ENCODE results near the gene GRIK3.

Gene GRIK3

GRCh38 chr1:36836196-36836883 lies 198.0 kb downstream of the GRIK3 start:
- Histone ChIP-seq H3K27me3 (ENCODE audit: insufficient read depth, low read length) (no peaks in the 10 kb centered on the region), H3K4me3 (ENCODE audit: low read length) (no peak overlapping the region), H3K9ac (ENCODE audit: low read depth, low read length) (no peak overlapping the region), H3K9me3 (ENCODE audit: insufficient read depth, low read depth, low read length) (no peaks in the 10 kb centered on the region), H3K4me1 (ENCODE audit: insufficient read depth, low read length) (no peaks in the 10 kb centered on the region; the same call in 1 of the 2 replicates), H3K36me3 (ENCODE audit: insufficient read depth, low read length) (no peaks in the 10 kb centered on the region), H3K27ac (ENCODE audit: low read depth, low read length) (no peak overlapping the region)
- WGBS = 83% methylated on average over 11 of the region's 11 CpGs

GRCh38 chr1:36835696-36836095 lies 198.6 kb downstream of the GRIK3 start:
- Histone ChIP-seq H3K27ac (ENCODE audit: low read depth, low read length) (no peak overlapping the region), H3K9ac (ENCODE audit: low read depth, low read length) (no peak overlapping the region), H3K36me3 (ENCODE audit: insufficient read depth, low read length) (no peaks in the 10 kb centered on the region), H3K4me3 (ENCODE audit: low read length) (no peak overlapping the region), H3K27me3 (ENCODE audit: insufficient read depth, low read length) (no peaks in the 10 kb centered on the region), H3K9me3 (ENCODE audit: insufficient read depth, low read depth, low read length) (no peaks in the 10 kb centered on the region), H3K4me1 (ENCODE audit: insufficient read depth, low read length) (no peaks in the 10 kb centered on the region; the same call in 1 of the 2 replicates)
- WGBS = 91% methylated on average over 4 of the region's 4 CpGs

- H3K9ac ChIP-seq (ENCODE audit: low read depth, low read length) = no peak overlapping the region
- no peaks in the 10 kb centered on the region; the same call in 1 of the 2 replicates for H3K4me1 ChIP-seq (ENCODE audit: insufficient read depth, low read length)
- no peak overlapping the region for H3K4me3 ChIP-seq (ENCODE audit: low read length)
- H3K27ac ChIP-seq (ENCODE audit: low read depth, low read length) = no peak overlapping the region
- H3K9me3 ChIP-seq (ENCODE audit: insufficient read depth, low read depth, low read length) = no peaks in the 10 kb centered on the region
- no peaks in the 10 kb centered on the region for H3K36me3 ChIP-seq (ENCODE audit: insufficient read depth, low read length)
- 89% methylated on average over 4 of the region's 4 CpGs for WGBS
- H3K27me3 ChIP-seq (ENCODE audit: insufficient read depth, low read length) = no peaks in the 10 kb centered on the region
Observed at GRCh38 chr1:36835017-36835695, 199.2 kb downstream of the GRIK3 start.

GRCh38 chr1:36834586-36834985 lies 199.7 kb downstream of the GRIK3 start:
- Histone ChIP-seq H3K4me3 (ENCODE audit: low read length) (no peak overlapping the region), H3K27ac (ENCODE audit: low read depth, low read length) (no peak overlapping the region), H3K9me3 (ENCODE audit: insufficient read depth, low read depth, low read length) (no peaks in the 10 kb centered on the region), H3K4me1 (ENCODE audit: insufficient read depth, low read length) (no peaks in the 10 kb centered on the region; the same call in 1 of the 2 replicates), H3K9ac (ENCODE audit: low read depth, low read length) (no peak overlapping the region), H3K27me3 (ENCODE audit: insufficient read depth, low read length) (no peaks in the 10 kb centered on the region), H3K36me3 (ENCODE audit: insufficient read depth, low read length) (no peaks in the 10 kb centered on the region)
- 88% methylated on average over 5 of the region's 5 CpGs for WGBS

DNA sequence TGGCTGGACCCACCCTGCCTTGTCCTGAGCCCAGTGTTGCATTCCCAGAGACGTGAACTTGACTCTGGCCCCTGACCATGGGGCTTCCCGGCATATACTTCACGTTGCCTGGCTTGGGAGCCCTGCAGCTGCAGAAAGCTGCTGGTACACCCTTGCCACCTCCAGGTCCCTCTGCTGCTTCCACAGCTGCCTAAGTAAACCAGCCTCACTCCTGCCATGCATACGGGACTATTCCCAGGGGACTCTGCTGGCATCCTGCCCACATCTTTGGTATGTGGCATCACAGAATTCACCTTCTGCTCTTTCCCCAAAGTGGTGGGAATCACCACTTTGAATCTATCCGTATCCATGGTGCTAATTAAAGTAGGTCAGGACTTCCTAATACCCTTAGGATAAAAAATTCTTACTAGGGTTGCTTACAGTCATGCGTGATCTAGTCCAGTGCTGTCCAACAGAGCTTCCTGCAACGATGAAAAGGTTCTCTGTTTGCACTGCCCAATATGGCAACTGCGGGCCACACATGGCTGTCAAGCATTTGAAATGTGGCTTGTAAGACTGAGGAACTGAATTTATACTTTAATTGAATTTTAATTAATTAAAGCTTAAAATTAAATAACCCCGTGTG lies 203.0 kb downstream of the GRIK3 start:
- Histone ChIP-seq H3K27ac (ENCODE audit: low read depth, low read length) (no peak overlapping the region), H3K9ac (ENCODE audit: low read depth, low read length) (no peak overlapping the region), H3K27me3 (ENCODE audit: insufficient read depth, low read length) (no peaks in the 10 kb centered on the region), H3K9me3 (ENCODE audit: insufficient read depth, low read depth, low read length) (no peaks in the 10 kb centered on the region), H3K36me3 (ENCODE audit: insufficient read depth, low read length) (no peaks in the 10 kb centered on the region), H3K4me3 (ENCODE audit: low read length) (no peak overlapping the region), H3K4me1 (ENCODE audit: insufficient read depth, low read length) (no peaks in the 10 kb centered on the region)
- 90% methylated on average over 9 of the region's 9 CpGs for WGBS

DNA sequence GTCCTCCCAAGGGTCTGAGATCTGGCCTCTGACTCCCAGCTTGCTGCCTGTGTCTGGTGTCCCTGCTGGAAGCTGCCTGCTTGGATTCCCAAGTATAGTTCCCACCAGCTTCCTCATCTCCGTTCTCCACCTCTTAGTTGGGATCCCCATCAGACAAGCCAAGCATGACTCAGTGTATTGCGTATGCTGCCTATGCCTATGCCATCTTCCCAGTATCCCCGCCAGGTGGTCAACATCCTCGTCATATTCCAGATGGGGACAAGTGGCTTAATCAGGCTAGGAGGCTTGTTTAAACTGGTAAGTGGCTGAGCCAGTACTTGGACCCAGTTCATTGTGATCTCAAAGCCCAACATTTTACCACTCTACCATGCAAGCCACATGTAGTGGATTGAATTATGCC lies 204.4 kb downstream of the GRIK3 start:
- Histone ChIP-seq H3K36me3 (ENCODE audit: insufficient read depth, low read length) (no peaks in the 10 kb centered on the region), H3K4me3 (ENCODE audit: low read length) (no peak overlapping the region), H3K9ac (ENCODE audit: low read depth, low read length) (no peak overlapping the region), H3K27ac (ENCODE audit: low read depth, low read length) (no peak overlapping the region), H3K9me3 (ENCODE audit: insufficient read depth, low read depth, low read length) (no peaks in the 10 kb centered on the region), H3K4me1 (ENCODE audit: insufficient read depth, low read length) (peaks cover 4% of the 10 kb centered on the region; the same call in 1 of the 2 replicates), H3K27me3 (ENCODE audit: insufficient read depth, low read length) (no peaks in the 10 kb centered on the region)
- WGBS = 95% methylated on average over 4 of the region's 4 CpGs

- Histone ChIP-seq H3K9me3 (ENCODE audit: insufficient read depth, low read depth, low read length) (no peaks in the 10 kb centered on the region), H3K4me1 (ENCODE audit: insufficient read depth, low read length) (peaks cover 13% of the 10 kb centered on the region), H3K27me3 (ENCODE audit: insufficient read depth, low read length) (no peaks in the 10 kb centered on the region), H3K9ac (ENCODE audit: low read depth, low read length) (no peak overlapping the region), H3K36me3 (ENCODE audit: insufficient read depth, low read length) (no peaks in the 10 kb centered on the region), H3K27ac (ENCODE audit: low read depth, low read length) (no peak overlapping the region), H3K4me3 (ENCODE audit: low read length) (no peak overlapping the region)
- 95% methylated on average over 5 of the region's 6 CpGs for WGBS
Observed at GRCh38 chr1:36829066-36829465, 205.2 kb downstream of the GRIK3 start.

DNA sequence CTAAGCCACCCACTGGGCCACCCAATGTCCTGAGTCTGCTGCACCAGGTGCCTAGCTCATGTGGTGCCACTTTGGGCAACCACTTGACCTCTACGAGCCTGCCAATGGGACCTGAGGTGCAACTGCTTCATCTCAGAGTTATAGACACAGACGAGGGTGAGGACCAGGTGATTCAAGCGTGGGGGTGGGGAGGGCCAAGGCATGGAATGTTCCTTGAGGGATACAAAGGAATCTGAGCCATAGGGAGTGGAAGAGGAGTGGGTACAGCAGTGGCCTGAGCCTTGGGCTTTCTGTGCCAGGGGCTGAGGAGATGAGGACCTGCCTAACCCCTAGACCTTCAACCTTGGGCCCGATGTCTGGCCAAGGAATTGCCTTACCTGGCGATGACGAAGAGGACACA lies 209.1 kb downstream of the GRIK3 start:
- H3K9ac ChIP-seq (ENCODE audit: low read depth, low read length) = no peak overlapping the region
- no peak overlapping the region; the same call in 1 of the 2 replicates for H3K27ac ChIP-seq (ENCODE audit: low read depth, low read length)
- no peaks in the 10 kb centered on the region for H3K36me3 ChIP-seq (ENCODE audit: insufficient read depth, low read length)
- WGBS = 90% methylated on average over 6 of the region's 6 CpGs
- no peaks in the 10 kb centered on the region for H3K27me3 ChIP-seq (ENCODE audit: insufficient read depth, low read length)
- no peaks in the 10 kb centered on the region for H3K9me3 ChIP-seq (ENCODE audit: insufficient read depth, low read depth, low read length)
- H3K4me1 ChIP-seq (ENCODE audit: insufficient read depth, low read length) = peaks cover 20% of the 10 kb centered on the region
- H3K4me3 ChIP-seq (ENCODE audit: low read length) = no peak overlapping the region

DNA sequence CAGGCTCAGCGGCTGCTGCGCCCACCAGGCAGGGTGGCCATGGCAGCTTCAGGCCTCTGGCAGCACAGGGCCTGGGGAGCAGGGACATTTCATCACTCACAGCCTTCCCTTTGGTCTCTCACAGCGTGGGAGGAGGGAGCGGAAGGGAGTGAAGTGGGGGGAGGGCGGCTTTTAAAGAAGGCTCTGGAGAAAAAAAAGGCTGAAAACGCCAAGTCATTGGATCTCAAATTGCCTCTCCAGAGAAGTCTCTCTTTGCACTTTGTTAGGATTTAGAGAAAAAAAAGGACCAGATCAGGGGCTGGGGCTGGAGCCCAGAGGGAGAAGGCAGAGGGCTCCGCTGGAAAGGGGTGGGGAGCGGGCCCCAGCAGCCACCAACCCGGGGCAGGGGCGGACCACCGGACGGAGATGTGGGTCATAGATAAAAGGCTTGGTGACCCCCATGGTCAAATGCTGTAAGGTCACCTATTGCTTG lies 209.9 kb downstream of the GRIK3 start:
- WGBS = 40% methylated on average over 12 of the region's 12 CpGs
- peaks cover 20% of the 10 kb centered on the region for H3K4me1 ChIP-seq (ENCODE audit: insufficient read depth, low read length)
- H3K27me3 ChIP-seq (ENCODE audit: insufficient read depth, low read length) = no peaks in the 10 kb centered on the region
- H3K9me3 ChIP-seq (ENCODE audit: insufficient read depth, low read depth, low read length) = no peaks in the 10 kb centered on the region
- H3K9ac ChIP-seq (ENCODE audit: low read depth, low read length) = peak overlapping the region; percentile 44
- peak overlapping the region; percentile 83 for H3K27ac ChIP-seq (ENCODE audit: low read depth, low read length)
- H3K36me3 ChIP-seq (ENCODE audit: insufficient read depth, low read length) = no peaks in the 10 kb centered on the region
- no peak overlapping the region for H3K4me3 ChIP-seq (ENCODE audit: low read length)

DNA sequence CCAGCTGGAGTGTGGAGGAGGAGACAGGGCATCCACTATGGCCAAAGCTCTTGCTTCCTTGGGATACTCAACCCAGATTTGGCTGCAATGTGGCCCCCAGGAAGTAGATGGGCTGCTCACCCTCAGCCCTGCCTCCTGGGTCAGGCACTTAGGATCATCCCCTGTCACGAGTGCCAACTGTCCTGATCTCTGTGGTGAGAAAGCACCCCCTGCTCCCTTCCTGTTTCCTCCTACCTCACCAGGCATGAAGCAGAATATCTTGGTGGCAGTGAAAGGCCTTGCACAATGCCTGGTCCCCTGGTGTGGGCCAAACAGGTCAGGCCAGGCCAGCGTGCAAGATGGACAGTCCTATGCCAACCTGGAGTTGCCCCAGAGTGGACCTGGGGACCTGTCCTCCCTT lies 211.7 kb downstream of the GRIK3 start:
- Histone ChIP-seq H3K9ac (ENCODE audit: low read depth, low read length) (no peak overlapping the region), H3K4me3 (ENCODE audit: low read length) (no peak overlapping the region), H3K9me3 (ENCODE audit: insufficient read depth, low read depth, low read length) (no peaks in the 10 kb centered on the region), H3K36me3 (ENCODE audit: insufficient read depth, low read length) (no peaks in the 10 kb centered on the region), H3K27ac (ENCODE audit: low read depth, low read length) (no peak overlapping the region), H3K27me3 (ENCODE audit: insufficient read depth, low read length) (no peaks in the 10 kb centered on the region), H3K4me1 (ENCODE audit: insufficient read depth, low read length) (peaks cover 20% of the 10 kb centered on the region)
- 93% methylated on average over 2 of the region's 2 CpGs for WGBS

DNA sequence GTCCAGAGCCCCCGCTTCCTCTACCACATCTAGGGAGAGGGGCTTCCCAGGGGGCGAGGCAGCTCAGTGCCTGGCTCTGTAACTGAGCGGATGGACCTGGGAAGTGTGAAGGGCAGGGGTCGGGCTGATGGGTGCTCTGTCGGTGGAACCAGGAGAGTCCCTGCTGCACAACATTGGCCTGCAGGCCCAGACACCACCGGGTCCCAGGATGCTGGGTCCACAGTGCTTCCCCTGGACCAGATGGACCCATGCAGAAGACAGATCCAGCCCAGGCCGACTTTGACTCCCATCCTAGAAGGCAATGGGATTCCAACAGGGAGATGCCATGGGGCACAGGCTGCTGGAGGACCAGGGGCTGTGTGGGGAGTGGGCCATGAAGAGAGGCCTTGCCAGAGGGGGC lies 212.9 kb downstream of the GRIK3 start:
- no peaks in the 10 kb centered on the region for H3K27me3 ChIP-seq (ENCODE audit: insufficient read depth, low read length)
- peaks cover 20% of the 10 kb centered on the region for H3K4me1 ChIP-seq (ENCODE audit: insufficient read depth, low read length)
- WGBS = 88% methylated on average over 7 of the region's 7 CpGs
- H3K9me3 ChIP-seq (ENCODE audit: insufficient read depth, low read depth, low read length) = no peaks in the 10 kb centered on the region
- no peak overlapping the region for H3K4me3 ChIP-seq (ENCODE audit: low read length)
- no peak overlapping the region for H3K9ac ChIP-seq (ENCODE audit: low read depth, low read length)
- H3K27ac ChIP-seq (ENCODE audit: low read depth, low read length) = no peak overlapping the region
- no peaks in the 10 kb centered on the region for H3K36me3 ChIP-seq (ENCODE audit: insufficient read depth, low read length)
